HG03457 (cell line): ENCODE measurements around the gene UBA3.
A peak's percentile ranks its signal among the peaks of the same experiment; 100 is the strongest.

Experiments used
- ATAC-seq: cut with Tn5 transposase; IDR thresholded peaks from one replicate; pipeline ENCODE4 v1.9.1; 2021; ENCODE audit warnings: moderate number of reproducible peaks; ENCODE audit not compliant: unreplicated experiment

UBA3 gene

GRCh38 chr3:69080233-69080920 is at the start of gene UBA3:
Gene UBA3 (minus strand): TSS chr3:69080365. CDS start chr3:69080353, 12 bp downstream.
- peak; percentile 33 for ATAC-seq

DNA sequence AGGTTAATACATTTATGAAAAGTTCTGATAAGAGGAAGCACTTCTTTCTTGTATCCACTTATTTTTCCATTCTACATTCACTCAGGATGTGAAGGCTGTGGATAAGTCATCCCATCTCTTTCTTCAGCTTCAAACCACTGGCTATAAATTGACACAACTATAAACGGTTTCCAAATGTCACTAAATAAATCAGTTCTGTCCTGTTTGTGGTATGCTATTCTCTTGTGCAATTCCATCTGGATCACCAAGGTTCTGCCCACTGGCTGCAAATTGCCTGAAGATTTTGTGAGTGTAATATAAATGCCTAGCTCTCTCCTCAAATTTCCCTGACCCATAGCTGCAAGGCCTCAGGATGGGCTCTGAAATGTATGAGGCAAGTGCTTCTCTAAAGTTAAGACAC is 49.4 kb upstream of the UBA3 start:
- no peak for ATAC-seq

DNA sequence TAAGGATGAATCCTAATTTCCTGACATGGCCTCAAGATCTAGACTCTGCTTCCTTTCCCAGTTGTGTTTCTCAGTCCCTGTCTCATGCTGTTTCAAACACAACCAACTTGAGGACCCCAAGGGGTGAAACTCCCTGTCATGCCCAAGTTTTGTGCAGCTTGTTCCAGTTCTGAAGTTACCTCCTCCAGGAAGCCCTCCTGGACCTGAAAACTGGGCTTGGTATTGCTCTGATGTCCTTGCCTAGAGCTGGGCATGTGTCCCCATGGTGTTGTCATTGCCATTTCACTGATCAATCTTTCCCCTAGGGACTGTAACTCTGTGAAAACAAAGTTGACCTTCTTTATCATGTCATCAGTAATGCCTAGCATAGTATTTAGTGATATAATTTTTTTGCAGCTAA is 48.3 kb upstream of the UBA3 start:
- no peak for ATAC-seq

DNA sequence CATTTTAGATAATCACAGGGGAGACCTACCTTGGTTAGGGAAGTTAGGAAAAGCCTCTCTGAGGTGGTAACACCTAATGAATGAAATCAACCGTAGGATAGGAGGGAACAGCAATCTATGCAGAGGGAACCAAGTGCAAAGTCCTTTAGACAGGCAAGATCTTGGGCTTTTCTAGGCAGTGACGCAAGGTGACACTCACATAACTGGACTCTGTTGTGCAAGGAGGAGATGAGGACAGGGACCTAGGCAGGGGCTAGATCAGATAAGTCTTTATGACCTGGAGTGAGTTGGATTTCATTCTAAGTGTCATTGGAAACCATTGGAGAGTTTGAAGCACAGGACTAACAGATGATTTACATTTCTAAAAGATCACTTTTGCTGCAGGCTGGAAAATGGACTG is 46.8 kb upstream of the UBA3 start:
- ATAC-seq, result no peak

DNA sequence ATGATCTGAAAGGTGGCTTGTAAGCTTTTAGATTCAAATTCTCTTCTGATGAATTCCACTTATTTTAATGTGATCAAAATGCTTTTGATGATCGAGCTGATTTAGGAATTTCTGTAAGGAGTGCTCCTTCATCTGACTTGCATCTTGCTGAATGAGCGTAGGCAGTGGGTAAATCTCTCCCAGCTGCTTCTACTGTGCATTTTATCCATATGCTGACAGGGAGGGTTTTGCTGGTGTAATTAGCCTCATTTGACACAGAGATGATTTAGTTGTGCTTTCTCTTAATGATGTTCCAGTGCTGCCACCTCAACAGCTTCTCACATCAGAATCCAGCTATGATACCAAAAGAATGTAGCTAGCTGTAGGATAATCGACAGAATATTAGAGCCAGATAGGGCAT is 46.1 kb upstream of the UBA3 start:
- ATAC-seq, result no peak

DNA sequence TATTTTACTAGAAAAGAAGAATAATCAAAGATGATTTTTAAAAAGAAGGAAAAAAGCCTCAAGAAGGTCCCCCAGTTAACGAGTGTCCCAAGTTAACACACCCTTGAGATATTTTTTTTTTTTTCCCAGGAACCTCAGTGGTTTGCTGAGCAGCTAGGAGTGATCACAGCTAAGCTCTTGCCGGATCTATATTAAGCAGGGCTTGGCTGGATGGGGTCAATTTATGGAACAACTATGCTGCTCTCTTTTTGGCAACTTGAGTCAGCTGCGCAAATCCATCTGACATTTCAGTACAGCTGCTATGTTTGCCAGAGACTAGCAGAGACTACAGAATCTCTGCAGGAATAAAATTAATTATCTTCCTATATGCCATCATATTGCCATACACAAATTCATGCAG is 42.2 kb upstream of the UBA3 start, which contains the start of gene LMOD3:
Gene LMOD3 (minus strand): TSS at position 193 of the 400 bp plus-strand sequence. CDS start 209 bp downstream, outside the sequence.
- no peak for ATAC-seq

- ATAC-seq, result no peak
These were observed 41.8 kb upstream of the UBA3 start for GRCh38 chr3:69121950-69122349.

GRCh38 chr3:69121513-69121912 is 41.3 kb upstream of the UBA3 start:
- ATAC-seq, result no peak

- ATAC-seq, result no peak
These were observed 40.8 kb upstream of the UBA3 start for GRCh38 chr3:69120879-69121464.

DNA sequence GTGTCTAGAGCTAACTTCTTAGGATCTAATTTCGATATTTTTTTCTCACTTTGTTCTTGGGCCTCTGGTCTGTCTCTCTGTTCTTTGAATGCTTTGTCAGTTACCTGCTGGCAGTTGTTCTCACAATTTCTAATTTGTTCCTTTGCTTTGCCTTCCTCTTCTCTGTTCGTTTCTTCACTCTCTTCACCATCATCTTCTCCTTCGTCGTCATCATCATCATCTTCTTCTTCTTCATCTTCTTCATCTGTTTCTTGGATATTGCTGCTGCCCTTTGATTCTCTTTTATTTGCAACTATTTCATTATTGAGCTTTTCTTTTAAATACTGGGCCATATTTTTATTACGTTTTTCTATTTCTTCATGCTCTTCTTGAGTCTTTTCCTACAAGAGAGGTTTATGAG is 39.5 kb upstream of the UBA3 start:
- ATAC-seq, result no peak

DNA sequence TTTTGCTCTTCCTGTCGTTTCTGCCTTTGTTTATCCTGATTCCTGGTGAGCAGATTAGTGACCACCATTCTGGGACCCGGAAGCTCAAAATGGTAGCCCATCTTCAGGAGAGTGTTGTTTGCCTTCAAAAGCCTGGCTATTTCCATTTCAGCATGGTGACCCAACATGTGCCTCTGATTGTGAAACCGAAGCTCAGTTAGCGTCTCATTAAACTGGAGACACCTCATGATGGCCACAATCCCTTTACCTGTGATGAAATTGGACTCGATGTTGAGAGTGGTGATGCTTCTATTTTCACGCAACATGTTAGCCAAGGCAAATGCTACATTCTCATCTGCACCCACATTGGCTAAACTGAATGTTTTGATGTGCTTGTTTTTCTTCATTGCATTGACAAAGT is 39.0 kb upstream of the UBA3 start:
- ATAC-seq, result no peak

GRCh38 chr3:69118555-69118954 is 38.4 kb upstream of the UBA3 start:
- ATAC-seq, result no peak

DNA sequence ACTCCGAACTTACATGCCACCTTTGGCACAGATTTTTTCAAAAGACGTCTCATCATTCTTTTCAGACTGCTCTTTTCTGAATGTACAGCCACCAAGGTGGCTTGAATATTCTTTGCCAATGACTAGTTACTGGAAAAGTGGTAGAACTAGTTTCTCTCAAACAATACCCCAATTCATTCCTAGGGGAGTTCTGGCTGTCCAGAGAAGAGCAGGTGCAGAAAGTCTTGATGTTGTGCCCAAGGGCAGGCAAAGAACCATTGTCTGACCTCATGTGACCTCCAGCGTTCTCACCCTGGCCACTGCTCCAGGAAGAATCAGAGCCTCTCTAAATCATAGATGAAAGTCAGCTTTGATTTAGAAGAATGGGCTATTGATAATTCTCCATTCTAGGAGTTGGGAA is 36.7 kb upstream of the UBA3 start:
- no peak for ATAC-seq

DNA sequence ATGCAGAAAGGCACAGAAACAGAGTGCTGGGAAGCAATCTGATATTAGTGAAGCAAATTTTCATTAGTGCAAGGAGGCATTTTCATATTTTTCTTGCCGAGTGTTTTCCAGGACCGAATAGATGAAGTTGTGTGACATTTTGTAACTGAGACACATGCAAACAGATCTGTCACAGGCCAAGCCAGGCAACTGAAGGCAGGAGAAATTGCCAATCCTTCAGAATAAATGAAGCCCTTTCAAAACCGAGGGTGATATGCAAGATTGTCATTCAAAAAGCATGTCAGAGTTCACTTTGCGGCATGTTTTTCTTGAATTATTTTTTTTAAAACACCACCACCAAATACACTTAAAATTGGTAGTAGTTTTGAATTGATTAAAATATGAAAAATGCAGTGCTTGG is 36.0 kb upstream of the UBA3 start:
- ATAC-seq, result no peak

GRCh38 chr3:69115731-69116130 is 35.6 kb upstream of the UBA3 start:
- no peak for ATAC-seq

DNA sequence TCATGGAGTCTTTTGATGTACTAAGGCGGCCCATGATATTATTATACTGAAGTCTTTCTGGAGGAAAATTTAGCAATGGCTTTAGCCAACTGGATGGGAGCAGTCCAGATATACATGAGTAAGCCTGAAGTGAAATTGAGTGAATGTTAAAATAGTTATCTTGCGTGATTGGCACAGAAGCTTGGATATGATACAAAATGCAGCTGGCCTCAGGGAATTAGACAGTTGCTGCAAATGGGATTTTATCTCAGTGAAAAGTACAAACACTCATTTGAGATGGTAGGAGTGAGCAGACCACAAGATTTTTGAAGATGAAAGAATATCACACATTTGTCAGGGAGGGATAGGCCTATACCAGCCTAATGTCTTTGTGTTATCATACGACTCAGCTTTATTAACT is 33.4 kb upstream of the UBA3 start:
- no peak for ATAC-seq

DNA sequence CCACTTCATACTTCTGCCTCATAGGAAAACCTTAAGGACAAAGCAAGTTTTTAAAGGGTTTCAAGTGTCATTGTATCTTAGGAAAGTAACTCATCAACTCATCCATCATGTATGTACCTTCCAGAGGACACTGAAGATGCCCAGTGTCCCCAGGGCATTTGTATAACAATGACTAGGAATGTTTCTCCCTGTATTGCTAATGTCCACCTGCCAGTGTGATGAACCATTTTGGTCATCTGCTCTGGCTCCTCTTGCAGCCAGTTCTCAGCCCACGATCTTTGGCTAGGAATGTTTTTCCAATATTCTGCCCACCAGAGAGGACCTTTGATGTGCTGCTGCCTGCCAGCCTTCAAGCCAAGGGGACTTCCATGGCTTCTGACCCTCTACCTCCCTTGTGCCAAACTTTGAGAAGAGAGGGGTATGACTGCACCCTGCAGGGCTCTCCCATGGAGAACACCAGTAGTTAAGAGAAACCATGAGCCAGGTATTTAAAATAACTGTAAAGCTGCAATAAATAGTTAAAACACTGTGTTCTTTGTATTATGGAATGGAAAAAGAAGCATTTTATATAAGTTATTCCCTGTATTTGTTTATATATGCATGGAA is 30.9 kb upstream of the UBA3 start:
- no peak for ATAC-seq

- ATAC-seq, result no peak
These were observed 28.6 kb upstream of the UBA3 start for GRCh38 chr3:69108811-69109210.

DNA sequence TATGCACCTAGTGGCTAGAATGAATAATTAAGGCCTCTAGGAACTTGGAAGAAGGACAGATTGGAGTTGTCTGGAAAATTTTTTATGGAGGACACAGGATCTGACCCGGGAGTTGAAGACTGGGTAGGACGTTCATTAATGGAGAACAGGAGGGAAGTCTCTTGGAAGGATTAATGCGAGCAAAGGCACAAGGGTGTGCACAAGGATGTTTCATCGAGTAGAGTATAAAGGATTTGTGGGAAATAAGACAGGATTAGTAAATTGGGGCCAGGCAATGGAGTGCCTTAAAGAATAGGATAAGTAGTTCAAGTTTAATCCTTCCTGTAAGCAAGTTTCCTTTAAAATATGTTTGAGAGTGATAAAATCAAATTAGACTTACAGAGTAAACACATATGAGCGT is 27.7 kb upstream of the UBA3 start:
- no peak for ATAC-seq

GRCh38 chr3:69105320-69105719 is 25.2 kb upstream of the UBA3 start:
- no peak for ATAC-seq

DNA sequence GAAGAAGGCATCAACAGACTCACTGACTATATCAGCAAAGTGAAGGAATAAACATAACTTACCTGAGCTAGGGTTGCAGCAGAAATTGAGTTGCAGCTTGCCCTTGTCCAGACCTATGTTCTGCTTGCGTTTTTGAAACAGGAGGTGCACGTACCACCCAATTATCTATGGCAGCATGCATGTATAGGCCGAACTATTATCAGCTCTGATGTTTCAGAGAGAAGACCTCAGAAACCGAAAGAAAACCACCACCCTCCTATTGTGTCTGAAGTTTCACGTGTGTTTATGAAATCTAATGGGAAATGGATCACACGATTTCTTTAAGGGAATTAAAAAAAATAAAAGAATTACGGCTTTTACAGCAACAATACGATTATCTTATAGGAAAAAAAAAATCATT is 24.4 kb upstream of the UBA3 start:
- no peak for ATAC-seq

DNA sequence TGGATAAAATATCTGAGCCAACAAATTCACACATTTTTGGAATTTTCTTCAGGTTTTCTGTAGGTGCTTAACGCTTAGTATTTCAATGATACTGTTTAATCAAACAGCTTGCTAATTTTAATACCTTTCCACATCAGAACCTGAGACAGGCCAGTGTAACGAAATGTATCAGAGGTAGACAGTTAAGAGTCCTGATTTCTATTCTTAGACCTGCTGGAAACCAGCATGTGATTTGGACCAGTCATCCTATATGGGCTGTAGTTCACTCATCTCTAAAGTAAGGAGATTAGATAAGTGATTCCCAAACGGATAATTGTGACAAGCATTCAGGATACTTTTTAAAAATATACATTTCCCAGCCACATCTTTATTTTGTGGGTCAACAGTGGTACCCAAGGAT is 23.0 kb upstream of the UBA3 start:
- no peak for ATAC-seq
